IMR-90 (cell line): ENCODE data around the gene CXCL16. TPM values are rescaled to one million over a fixed set of nuclear protein-coding genes. Genes with fewer than 3 reads are reported as not detected.

Experiments used
- ATAC-seq: fragments of 200-7000 bp; cut with Tn5 transposase; 2 replicates; pipeline ENCODE4 v1.9.1; 2020; ENCODE audit warnings: low read depth, mild to moderate bottlenecking, moderate library complexity
- BruUV-seq: library from RNA; stranded (reverse); fragments of 400-500 nt; replicated peaks from 2 replicates; lab custom pipeline; 2021; lab: Mats Ljungman, UMichigan
- CTCF ChIA-PET: fragments of 300-600 bp; formaldehyde crosslinking; extraction: SDS; loops from one replicate; lab custom pipeline; 2021; ENCODE audit warnings: antibody characterized with exemption; lab: Yijun Ruan, JAX
- POLR2A ChIA-PET: fragments of 300-600 bp; sonication (Branson Sonifier 250); formaldehyde crosslinking; loops from one replicate; lab custom pipeline; 2022; ENCODE audit warnings: antibody characterized with exemption; ENCODE audit not compliant: unreplicated experiment; lab: Charles Lee
- DNase-seq: peaks from one replicate; pipeline ENCODE4 v3.0.0; 2013
- H2AFZ ChIP-seq: replicated peaks from 2 replicates; pipeline ENCODE3; 2013; ENCODE audit warnings: low read length, mild to moderate bottlenecking; ENCODE audit not compliant: poor library complexity
- H2AK5ac ChIP-seq: 2 replicates; pipeline ENCODE4 v1.6.1; 2013; ENCODE audit warnings: low read depth, low read length, inconsistent platforms
- H2AK9ac ChIP-seq: replicated peaks from 2 replicates; pipeline ENCODE3; 2013; ENCODE audit warnings: mild to moderate bottlenecking, low read depth, low read length, moderate library complexity; ENCODE audit not compliant: poor library complexity
- H2BK120ac ChIP-seq: 2 replicates; pipeline ENCODE4 v1.6.1; 2013; ENCODE audit warnings: low read depth, low read length, inconsistent platforms
- H2BK15ac ChIP-seq: 3 replicates; pipeline ENCODE4 v1.6.1; 2013; ENCODE audit warnings: low read depth, low read length, inconsistent platforms
- H2BK20ac ChIP-seq: 2 replicates; pipeline ENCODE4 v1.6.1; 2013; ENCODE audit warnings: low read depth, mild to moderate bottlenecking, inconsistent platforms, low read length, moderate library complexity
- H2BK5ac ChIP-seq: 2 replicates; pipeline ENCODE4 v1.6.1; 2013; ENCODE audit warnings: mild to moderate bottlenecking, low read depth, low read length, inconsistent platforms; ENCODE audit not compliant: poor library complexity, severe bottlenecking
- H3K14ac ChIP-seq: replicated peaks from 2 replicates; pipeline ENCODE4 v1.6.1; 2013; ENCODE audit warnings: low read depth, low read length, inconsistent platforms
- H3K18ac ChIP-seq: 2 replicates; pipeline ENCODE4 v1.6.1; 2013; ENCODE audit warnings: low read depth, low read length, control low read depth
- H3K23ac ChIP-seq: 2 replicates; pipeline ENCODE4 v1.6.1; 2013; ENCODE audit warnings: low read depth, low read length, inconsistent platforms
- H3K27ac ChIP-seq: 2 replicates; pipeline ENCODE4 v1.5.1; 2013; ENCODE audit warnings: mild to moderate bottlenecking, control low read depth, low read length; ENCODE audit not compliant: insufficient read depth
- H3K27me3 ChIP-seq: 2 replicates; pipeline ENCODE4 v1.6.1; 2013; ENCODE audit warnings: low read length; ENCODE audit not compliant: control insufficient read depth, insufficient read depth
- H3K36me3 ChIP-seq: 2 replicates; pipeline ENCODE4 v1.6.1; 2013; ENCODE audit warnings: low read length, mixed read lengths; ENCODE audit not compliant: control insufficient read depth, insufficient read depth
- H3K4ac ChIP-seq: 2 replicates; pipeline ENCODE4 v1.6.1; 2013; ENCODE audit warnings: low read depth, low read length, inconsistent platforms
- H3K4me1 ChIP-seq: 2 replicates; pipeline ENCODE4 v1.6.1; 2013; ENCODE audit warnings: low read length, mixed read lengths; ENCODE audit not compliant: control insufficient read depth, insufficient read depth
- H3K4me2 ChIP-seq: 2 replicates; pipeline ENCODE4 v1.6.1; 2013; ENCODE audit warnings: low read depth, mild to moderate bottlenecking, control low read depth, low read length, moderate library complexity
- H3K4me3 ChIP-seq: 2 replicates; pipeline ENCODE4 v1.5.1; 2013; ENCODE audit warnings: low read depth, mild to moderate bottlenecking, control low read depth, low read length, moderate library complexity; ENCODE audit not compliant: insufficient read depth
- H3K56ac ChIP-seq: 2 replicates; pipeline ENCODE4 v1.6.1; 2013; ENCODE audit warnings: low read length, inconsistent platforms; ENCODE audit not compliant: insufficient read depth; ENCODE audit errors: extremely low read depth
- H3K79me1 ChIP-seq, 2 experiments: 2 replicates each; pipeline ENCODE4 v1.6.1; 2013; ENCODE audit warnings: low read length in 2 of 2, inconsistent platforms in 1 of 2, low read depth in 1 of 2
- H3K9ac ChIP-seq: 2 replicates; pipeline ENCODE4 v1.6.1; 2013; ENCODE audit warnings: low read depth, low read length, control low read depth
- H3K9me1 ChIP-seq: 2 replicates; pipeline ENCODE4 v1.6.1; 2013; ENCODE audit warnings: low read length, inconsistent platforms; ENCODE audit not compliant: insufficient read depth
- H3K9me3 ChIP-seq: 2 replicates; pipeline ENCODE4 v1.6.1; 2013; ENCODE audit warnings: low read length; ENCODE audit not compliant: control insufficient read depth, insufficient read depth
- H4K20me1 ChIP-seq: 2 replicates; pipeline ENCODE4 v1.6.1; 2013; ENCODE audit warnings: low read length, inconsistent platforms; ENCODE audit not compliant: insufficient read depth
- H4K5ac ChIP-seq: 2 replicates; pipeline ENCODE4 v1.6.1; 2013; ENCODE audit warnings: mild to moderate bottlenecking, low read depth, low read length, control low read depth
- H4K8ac ChIP-seq, 2 experiments: 2 replicates each; pipeline ENCODE4 v1.6.1; 2013; ENCODE audit warnings: low read depth in 2 of 2, low read length in 2 of 2, control low read depth in 1 of 2, inconsistent platforms in 1 of 2
- H4K91ac ChIP-seq: 2 replicates; pipeline ENCODE4 v1.6.1; 2013; ENCODE audit warnings: low read depth, low read length, inconsistent platforms; ENCODE audit not compliant: insufficient read depth
- BHLHE40 ChIP-seq: fragments of 150-350 bp; IDR thresholded peaks from 2 replicates; pipeline ENCODE4 v1.6.1; 2016; ENCODE audit warnings: mild to moderate bottlenecking, low read depth, low read length
- CEBPB ChIP-seq: IDR thresholded peaks from 2 replicates; pipeline ENCODE4 v1.6.1; 2012; ENCODE audit warnings: low read depth, low read length, improper control_type of control experiment
- CHD1 ChIP-seq: IDR thresholded peaks from 2 replicates; pipeline ENCODE4 v1.6.1; 2012; ENCODE audit warnings: low read depth, low read length, improper control_type of control experiment
- FOS ChIP-seq: fragments of 150-350 bp; IDR thresholded peaks from 2 replicates; pipeline ENCODE4 v1.6.1; 2016; ENCODE audit warnings: low read depth, low read length
- MAZ ChIP-seq: IDR thresholded peaks from 2 replicates; pipeline ENCODE4 v1.6.1; 2012; ENCODE audit warnings: low read depth, mild to moderate bottlenecking, low read length, improper control_type of control experiment, moderate library complexity, borderline replicate concordance
- MXI1 ChIP-seq: IDR thresholded peaks from 2 replicates; pipeline ENCODE4 v1.6.1; 2012; ENCODE audit warnings: low read depth, mild to moderate bottlenecking, low read length, moderate library complexity, borderline replicate concordance
- NFE2L2 ChIP-seq: fragments of 150-350 bp; IDR thresholded peaks from 2 replicates; pipeline ENCODE4 v1.6.1; 2016; ENCODE audit warnings: low read depth, mild to moderate bottlenecking, low read length
- POLR2A ChIP-seq: IDR thresholded peaks from 2 replicates; pipeline ENCODE4 v1.6.1; 2012; ENCODE audit warnings: mild to moderate bottlenecking, low read depth, low read length
- RAD21 ChIP-seq: IDR thresholded peaks from 2 replicates; pipeline ENCODE4 v1.6.1; 2012; ENCODE audit warnings: low read length, improper control_type of control experiment
- RCOR1 ChIP-seq: IDR thresholded peaks from 2 replicates; pipeline ENCODE4 v1.6.1; 2012; ENCODE audit warnings: mild to moderate bottlenecking, low read length, improper control_type of control experiment; ENCODE audit not compliant: insufficient replicate concordance
- SMC3 ChIP-seq: fragments of 150-350 bp; IDR thresholded peaks from 2 replicates; pipeline ENCODE4 v1.6.1; 2016; ENCODE audit warnings: low read depth, mild to moderate bottlenecking, antibody characterized with exemption, low read length, moderate library complexity
- WGBS, 2 experiments: methylation state at CpG; one replicate each; pipeline versions ENCODE4 v1.1.5 to v1.1.7; 2013; ENCODE audit warnings: missing lambda C conversion rate in 2 of 2; ENCODE audit not compliant: insufficient read length in 1 of 2; ENCODE audit errors: extremely low coverage in 2 of 2; 5-methylcytosine and 5-hydroxymethylcytosine counted together
- dilution Hi-C: fragments of 300-500 bp; cut with HindIII; formaldehyde crosslinking; loops from one replicate; pipeline ENCODE4 v1.14.3; 2018; ENCODE audit warnings: low sequenced_read_pairs; ENCODE audit not compliant: unreplicated experiment
- in situ Hi-C: fragments of 300-500 bp; cut with MboI; formaldehyde crosslinking; loops from 3 replicates; pipeline ENCODE4 v1.14.3; 2019; ENCODE audit warnings: low sequenced_read_pairs, inconsistent platforms, mixed read lengths
- intact Hi-C: fragments of 100-400 bp; cut with micrococcal nuclease; formaldehyde crosslinking; loops from 2 replicates; pipeline ENCODE4 v1.10.0; 2022
- polyA plus RNA-seq, 3 experiments: library from polyadenylated mRNA; depleted of rRNA; stranded (reverse); fragments of >200 nt; gene quantifications; 2 replicates each; pipeline ENCODE4 v1.2.3, GENCODE V29; 2012; ENCODE audit warnings: low replicate concordance in 1 of 3
- total RNA-seq: library from RNA; depleted of rRNA; stranded (reverse); fragments of >200 nt; gene quantifications from 2 replicates; pipeline ENCODE4 v1.2.3, GENCODE V29; 2012
- TF ChIP-seq, protein P1 (sequence below): conservative IDR thresholded peaks from 2 replicates; pipeline ENCODE4 v1.5.1; 2012; ENCODE audit warnings: mild to moderate bottlenecking, low read depth, low read length, improper control_type of control experiment
- TF ChIP-seq, protein P2 (sequence below): fragments of 150-350 bp; IDR thresholded peaks from 2 replicates; pipeline ENCODE4 v1.6.1; 2016; ENCODE audit warnings: low read depth, mild to moderate bottlenecking, low read length, moderate library complexity, borderline replicate concordance
- TF ChIP-seq, protein P3 (sequence below): fragments of 150-350 bp; IDR thresholded peaks from 2 replicates; pipeline ENCODE4 v1.6.1; 2017; ENCODE audit warnings: mild to moderate bottlenecking, antibody characterized with exemption, low read length, low read depth

The CXCL16 gene
- total and polyA plus RNA-seq, 2 of the 4 experiments (the other 2 are of a cell fraction) = 0.36 to 1.6 TPM

DNA sequence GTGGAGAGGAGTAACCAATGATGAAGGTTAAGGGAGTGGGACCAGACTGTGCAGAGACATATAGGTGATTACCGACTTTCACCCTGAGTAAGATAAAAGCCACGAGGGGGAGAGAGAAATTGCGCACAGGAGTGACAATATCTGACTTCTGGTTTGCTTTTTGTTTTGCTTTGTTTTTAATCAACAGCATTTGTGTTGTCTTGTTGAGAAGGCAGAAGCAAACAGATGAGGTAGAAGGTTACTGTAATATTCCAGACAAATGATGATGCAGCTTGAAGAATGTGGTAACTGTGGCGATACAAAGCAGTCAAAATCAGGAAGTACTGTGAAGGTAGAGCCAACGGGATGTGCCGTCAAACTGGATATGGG lies 43.3 kb downstream of the CXCL16 start:
- H4K20me1 ChIP-seq = peaks cover 18% of the 10 kb centered on the region
- DNase-seq = no peak

More for the DNA sequence above, 43.3 kb downstream of the CXCL16 start:
- BruUV-seq = no TSS peak
- ChIA-PET CTCF (no interaction called here), POLR2A (no interaction called here)
- WGBS, 2 experiments = 80% methylated on average over 5 of the region's 6 CpGs; no CpG with 5 or more reads in 1 of the 2 experiments
- Histone ChIP-seq H3K23ac (no peak overlapping the region), H3K4me3 (no peak overlapping the region), H3K9me3 (no peaks in the 10 kb centered on the region), H3K56ac (no peak overlapping the region), H3K4me1 (peaks cover 2% of the 10 kb centered on the region; the same call in 1 of the 2 replicates), H2BK20ac (no peak overlapping the region), H3K4me2 (no peak overlapping the region), H3K9me1 (peaks cover 10% of the 10 kb centered on the region; the same call in 1 of the 2 replicates), H4K8ac (no peak overlapping the region), H3K14ac (no peak overlapping the region), H2AFZ (no peak overlapping the region), H3K27me3 (no peaks in the 10 kb centered on the region), H3K36me3 (peaks cover 5% of the 10 kb centered on the region), H2AK9ac (no peak overlapping the region), H3K27ac (no peak overlapping the region), H2BK5ac (no peak overlapping the region), H2AK5ac (no peak overlapping the region), H2BK120ac (no peak overlapping the region), H3K79me1 (peaks cover 12 to 60% of the 10 kb centered on the region in 2 experiments), H2BK15ac (no peak overlapping the region), H4K5ac (no peak overlapping the region), H3K4ac (no peak overlapping the region), H3K18ac (no peak overlapping the region), H4K91ac (no peak overlapping the region), H3K9ac (no peak overlapping the region)
- dilution Hi-C loops (no loop called here), intact Hi-C loops (no loop called here), in situ Hi-C loops (no loop called here)
- no peak for TF ChIP-seq MXI1
- TF ChIP-seq BHLHE40 = no peak
- TF ChIP-seq, protein P1, sequence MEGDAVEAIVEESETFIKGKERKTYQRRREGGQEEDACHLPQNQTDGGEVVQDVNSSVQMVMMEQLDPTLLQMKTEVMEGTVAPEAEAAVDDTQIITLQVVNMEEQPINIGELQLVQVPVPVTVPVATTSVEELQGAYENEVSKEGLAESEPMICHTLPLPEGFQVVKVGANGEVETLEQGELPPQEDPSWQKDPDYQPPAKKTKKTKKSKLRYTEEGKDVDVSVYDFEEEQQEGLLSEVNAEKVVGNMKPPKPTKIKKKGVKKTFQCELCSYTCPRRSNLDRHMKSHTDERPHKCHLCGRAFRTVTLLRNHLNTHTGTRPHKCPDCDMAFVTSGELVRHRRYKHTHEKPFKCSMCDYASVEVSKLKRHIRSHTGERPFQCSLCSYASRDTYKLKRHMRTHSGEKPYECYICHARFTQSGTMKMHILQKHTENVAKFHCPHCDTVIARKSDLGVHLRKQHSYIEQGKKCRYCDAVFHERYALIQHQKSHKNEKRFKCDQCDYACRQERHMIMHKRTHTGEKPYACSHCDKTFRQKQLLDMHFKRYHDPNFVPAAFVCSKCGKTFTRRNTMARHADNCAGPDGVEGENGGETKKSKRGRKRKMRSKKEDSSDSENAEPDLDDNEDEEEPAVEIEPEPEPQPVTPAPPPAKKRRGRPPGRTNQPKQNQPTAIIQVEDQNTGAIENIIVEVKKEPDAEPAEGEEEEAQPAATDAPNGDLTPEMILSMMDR = no peak
- TF ChIP-seq POLR2A = no peak
- no peak for TF ChIP-seq MAZ
- no peak for TF ChIP-seq CEBPB
- no peak for TF ChIP-seq RCOR1
- no peak for TF ChIP-seq NFE2L2
- no peak for TF ChIP-seq CHD1
- no peak for TF ChIP-seq SMC3
- no peak for TF ChIP-seq FOS
- no peak for TF ChIP-seq RAD21
- TF ChIP-seq, protein P2, sequence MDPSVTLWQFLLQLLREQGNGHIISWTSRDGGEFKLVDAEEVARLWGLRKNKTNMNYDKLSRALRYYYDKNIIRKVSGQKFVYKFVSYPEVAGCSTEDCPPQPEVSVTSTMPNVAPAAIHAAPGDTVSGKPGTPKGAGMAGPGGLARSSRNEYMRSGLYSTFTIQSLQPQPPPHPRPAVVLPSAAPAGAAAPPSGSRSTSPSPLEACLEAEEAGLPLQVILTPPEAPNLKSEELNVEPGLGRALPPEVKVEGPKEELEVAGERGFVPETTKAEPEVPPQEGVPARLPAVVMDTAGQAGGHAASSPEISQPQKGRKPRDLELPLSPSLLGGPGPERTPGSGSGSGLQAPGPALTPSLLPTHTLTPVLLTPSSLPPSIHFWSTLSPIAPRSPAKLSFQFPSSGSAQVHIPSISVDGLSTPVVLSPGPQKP = no peak
- TF ChIP-seq, protein P3, sequence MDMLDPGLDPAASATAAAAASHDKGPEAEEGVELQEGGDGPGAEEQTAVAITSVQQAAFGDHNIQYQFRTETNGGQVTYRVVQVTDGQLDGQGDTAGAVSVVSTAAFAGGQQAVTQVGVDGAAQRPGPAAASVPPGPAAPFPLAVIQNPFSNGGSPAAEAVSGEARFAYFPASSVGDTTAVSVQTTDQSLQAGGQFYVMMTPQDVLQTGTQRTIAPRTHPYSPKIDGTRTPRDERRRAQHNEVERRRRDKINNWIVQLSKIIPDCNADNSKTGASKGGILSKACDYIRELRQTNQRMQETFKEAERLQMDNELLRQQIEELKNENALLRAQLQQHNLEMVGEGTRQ = no peak
- ATAC-seq = no peak
